Measurements from ENCODE around the gene MSL1. TPM values are rescaled to one million over a fixed set of nuclear protein-coding genes. Genes with fewer than 3 reads are reported as not detected.

MSL1 gene
- total and polyA plus RNA-seq, 9 of the 15 experiments (the other 6 are each of a cell fraction or from before 2014, with no cell fraction given): 13.8 to 120 (median 61.9) TPM

DNA sequence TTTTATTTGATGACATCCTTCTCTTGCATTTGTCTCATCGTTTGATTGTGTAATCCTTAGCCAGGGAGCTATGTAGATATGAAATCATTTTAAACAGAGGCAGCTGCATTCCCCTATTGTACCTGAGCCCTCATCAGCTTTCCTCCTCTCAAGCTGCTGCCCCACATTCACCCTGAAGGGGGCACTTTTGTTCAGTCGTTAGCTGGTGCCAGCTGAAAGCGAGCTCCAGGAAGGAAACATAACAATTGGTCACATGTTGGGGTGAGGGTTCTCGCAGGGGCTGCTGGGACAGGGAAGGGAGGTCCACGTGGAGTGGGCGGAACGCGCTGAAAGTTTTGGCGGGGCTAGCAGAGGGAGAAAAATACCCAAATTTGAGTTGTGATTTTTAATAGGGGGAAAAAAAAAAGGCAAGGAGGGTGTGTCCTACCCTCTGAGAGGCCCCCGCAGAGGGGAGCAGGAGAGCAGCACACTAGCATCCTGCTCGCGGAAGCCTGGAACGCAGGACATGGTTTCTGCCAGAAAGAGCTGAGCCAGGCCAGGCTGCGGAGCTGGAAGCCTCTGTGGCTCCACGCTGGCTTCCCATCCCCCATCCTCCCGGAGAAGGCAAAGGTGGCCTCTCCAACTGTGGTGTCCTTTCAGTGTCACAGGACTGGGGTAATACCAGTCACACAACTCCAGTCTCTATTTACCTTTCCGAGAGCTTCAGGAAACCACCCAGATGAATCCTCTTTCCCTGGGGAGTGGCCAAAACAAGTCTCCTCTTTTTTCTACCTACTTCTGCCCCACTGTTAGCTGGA lies 8.5 kb upstream of the MSL1 start (continued):
- TF ChIP-seq ZNF197 (CRISPR knock-in tag; IDR thresholded peaks at IDR 0.05; ENCODE audit: low read depth) (no peak), RBM17 (IDR thresholded peaks at IDR 0.05; ENCODE audit: borderline replicate concordance, low read depth, low read length) (no peak), MAFK (IDR thresholded peaks at IDR 0.05; ENCODE audit: low read length) (no peak), BRF1 (IDR thresholded peaks at IDR 0.05; ENCODE audit: borderline replicate concordance, extremely low read depth, insufficient read length) (no peak), ETV6 (IDR thresholded peaks at IDR 0.05; ENCODE audit: borderline replicate concordance in 1 of 2, low read depth in 2 of 2, low read length in 1 of 2) (no peak), ETV6 (CRISPR knock-in tag; IDR thresholded peaks at IDR 0.05; ENCODE audit: borderline replicate concordance) (no peak), ZNF551 (CRISPR knock-in tag; IDR thresholded peaks at IDR 0.05) (no peak), RAD51 (IDR thresholded peaks at IDR 0.05; ENCODE audit: borderline replicate concordance, low read depth) (peak; percentile 93), PHF20 (IDR thresholded peaks at IDR 0.05; ENCODE audit: partially characterized antibody) (no peak), POLR3A (IDR thresholded peaks at IDR 0.05; ENCODE audit: borderline replicate concordance, extremely low read depth, insufficient read depth, insufficient read length) (no peak), SRSF1 (IDR thresholded peaks at IDR 0.05; ENCODE audit: low read depth, low read length) (no peak), EGR1 (conservative IDR thresholded peaks at IDR 0.05) (peak; percentile 81), ZNF436 (CRISPR knock-in tag; IDR thresholded peaks at IDR 0.05) (no peak), SOX6 (IDR thresholded peaks at IDR 0.05) (peak; percentile 61), ARID1B (IDR thresholded peaks at IDR 0.05) (no peak), ZNF76 (CRISPR knock-in tag; IDR thresholded peaks at IDR 0.05; ENCODE audit: borderline replicate concordance) (0 out of 2 replicates have a peak, but pooled peaks have one; percentile 32), CREM (IDR thresholded peaks at IDR 0.05; ENCODE audit: low read depth) (no peak), CBFA2T3 (IDR thresholded peaks at IDR 0.05) (no peak; the same call in 1 of the 2 replicates), SRSF7 (optimal IDR thresholded peaks at IDR 0.05; ENCODE audit: low read depth, low read length) (no peak), TAL1 (IDR thresholded peaks at IDR 0.05) (no peak), RCOR1 (IDR thresholded peaks at IDR 0.05; ENCODE audit: borderline replicate concordance in 1 of 2, low read depth in 2 of 2, low read length in 2 of 2) (0 out of 4 replicates have a peak, but pooled peaks of 1 of the 2 experiments have one; percentile 62), SAP30 (IDR thresholded peaks at IDR 0.05; ENCODE audit: borderline replicate concordance, insufficient read depth, low read depth, low read length, poor library complexity, severe bottlenecking) (peak; percentile 67), JUND (IDR thresholded peaks at IDR 0.05; ENCODE audit: borderline replicate concordance, low read depth, low read length) (no peak; the same call in 1 of the 2 replicates), JUND (tag; IDR thresholded peaks at IDR 0.05; ENCODE audit: borderline replicate concordance, low read depth, low read length) (peak; percentile 47; the same call in 1 of the 3 replicates), SRSF9 (IDR thresholded peaks at IDR 0.05; ENCODE audit: borderline replicate concordance, low read depth, low read length) (no peak), ZNF146 (CRISPR knock-in tag; IDR thresholded peaks at IDR 0.05; ENCODE audit: unreplicated experiment) (no peak)
- TF ChIP-seq, protein P1, sequence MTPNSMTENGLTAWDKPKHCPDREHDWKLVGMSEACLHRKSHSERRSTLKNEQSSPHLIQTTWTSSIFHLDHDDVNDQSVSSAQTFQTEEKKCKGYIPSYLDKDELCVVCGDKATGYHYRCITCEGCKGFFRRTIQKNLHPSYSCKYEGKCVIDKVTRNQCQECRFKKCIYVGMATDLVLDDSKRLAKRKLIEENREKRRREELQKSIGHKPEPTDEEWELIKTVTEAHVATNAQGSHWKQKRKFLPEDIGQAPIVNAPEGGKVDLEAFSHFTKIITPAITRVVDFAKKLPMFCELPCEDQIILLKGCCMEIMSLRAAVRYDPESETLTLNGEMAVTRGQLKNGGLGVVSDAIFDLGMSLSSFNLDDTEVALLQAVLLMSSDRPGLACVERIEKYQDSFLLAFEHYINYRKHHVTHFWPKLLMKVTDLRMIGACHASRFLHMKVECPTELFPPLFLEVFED (CRISPR knock-in tag; conservative IDR thresholded peaks at IDR 0.05): no peak
- TF ChIP-seq, protein P2, sequence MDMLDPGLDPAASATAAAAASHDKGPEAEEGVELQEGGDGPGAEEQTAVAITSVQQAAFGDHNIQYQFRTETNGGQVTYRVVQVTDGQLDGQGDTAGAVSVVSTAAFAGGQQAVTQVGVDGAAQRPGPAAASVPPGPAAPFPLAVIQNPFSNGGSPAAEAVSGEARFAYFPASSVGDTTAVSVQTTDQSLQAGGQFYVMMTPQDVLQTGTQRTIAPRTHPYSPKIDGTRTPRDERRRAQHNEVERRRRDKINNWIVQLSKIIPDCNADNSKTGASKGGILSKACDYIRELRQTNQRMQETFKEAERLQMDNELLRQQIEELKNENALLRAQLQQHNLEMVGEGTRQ (CRISPR knock-in tag; IDR thresholded peaks at IDR 0.05): peak; percentile 97
